BLaER1 treated with 17β-estradiol and CSF1 and Interleukin-3, amounts not matched to agents 10 nM and 100 nM (cell line): ENCODE results near the gene ASB1.

Experiments used
- H3K27ac ChIP-seq, 11 experiments: shearing (Covaris generic); formaldehyde crosslinking; 2 replicates each; pipeline ENCODE4 v1.8.1; 2022
- H3K27me3 ChIP-seq, 11 experiments: shearing (Covaris generic); formaldehyde crosslinking; 2 replicates each; pipeline ENCODE4 v1.8.1; 2022
- H3K36me3 ChIP-seq, 11 experiments: shearing (Covaris generic); formaldehyde crosslinking; 2 replicates each; pipeline ENCODE4 v1.8.1; 2022
- H3K4me1 ChIP-seq, 10 experiments: shearing (Covaris generic); formaldehyde crosslinking; 2 replicates each; pipeline ENCODE4 v1.8.1; 2022
- H3K4me2 ChIP-seq, 11 experiments: shearing (Covaris generic); formaldehyde crosslinking; 2 replicates each; pipeline ENCODE4 v1.8.1; 2022
- H3K4me3 ChIP-seq, 10 experiments: shearing (Covaris generic); formaldehyde crosslinking; 2 replicates each; pipeline ENCODE4 v1.8.1; 2022
- H3K9ac ChIP-seq, 11 experiments: shearing (Covaris generic); formaldehyde crosslinking; 2 replicates each; pipeline ENCODE4 v1.8.1; 2022
- H3K9me3 ChIP-seq, 11 experiments: shearing (Covaris generic); formaldehyde crosslinking; replicated peaks in 1 of 11; 2 replicates each; pipeline ENCODE4 v1.8.1; 2022
- H4K20me1 ChIP-seq, 11 experiments: shearing (Covaris generic); formaldehyde crosslinking; 2 replicates each; pipeline ENCODE4 v1.8.1; 2022
- Cebpa-rat ChIP-seq, 11 experiments: shearing (Covaris generic); IDR thresholded peaks; 2 replicates each; pipeline ENCODE4 v1.8.1; 2022

Gene ASB1

DNA sequence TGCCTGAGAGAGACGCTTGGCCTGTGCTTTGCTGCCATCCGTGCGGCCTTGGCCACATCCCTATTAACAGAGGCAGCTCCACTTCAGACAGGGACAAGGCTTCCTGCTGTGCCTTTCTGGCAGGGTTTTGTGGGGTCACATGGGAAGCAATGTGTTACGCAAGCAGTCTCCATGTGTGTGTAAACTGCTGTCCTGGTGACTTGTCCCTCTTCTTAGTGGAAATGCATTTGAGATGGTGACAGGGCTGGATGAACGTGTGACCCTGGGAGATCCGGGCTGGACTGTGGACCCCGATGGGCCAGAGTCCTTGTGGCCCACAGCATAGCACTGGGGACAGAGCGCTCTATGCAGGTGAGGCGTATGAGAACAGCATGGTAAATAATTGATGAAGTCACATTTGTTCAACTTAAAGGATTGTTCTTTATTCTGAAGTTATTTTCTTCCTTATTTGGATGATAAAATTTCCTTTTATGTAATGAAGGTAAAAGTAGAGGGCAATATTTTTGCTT lies 23.2 kb downstream of the ASB1 start:
- no peak overlapping the region for H3K4me3 ChIP-seq
- H3K9me3 ChIP-seq = peaks cover 8 to 29% (median 16%) of the 10 kb centered on the region in 11 experiments
- 0 out of 22 replicates have a peak overlapping the region, but pooled peaks of 1 of the 11 experiments have one; percentile 13 for H3K27ac ChIP-seq
- H3K36me3 ChIP-seq = peaks cover 77 to 100% (median 83%) of the 10 kb centered on the region in 11 experiments
- no peak overlapping the region; a peak in 1 of 22 replicates for H3K9ac ChIP-seq
- H3K4me2 ChIP-seq = peak overlapping the region in 4 of 11 experiments; percentile 2 to 42 (median 32); a peak in 5 of 22 replicates
- peaks cover 0 to 20% (median 10%) of the 10 kb centered on the region in 10 experiments; a peak in 12 of 20 replicates for H3K4me1 ChIP-seq
- TF ChIP-seq Cebpa-rat (IDR thresholded peaks at IDR 0.05) = peak in 5 of 11 experiments; percentile 32 to 56 (median 52); a peak in 4 of 22 replicates
- H4K20me1 ChIP-seq = peaks cover 10 to 67% (median 35%) of the 10 kb centered on the region in 11 experiments; a peak in 18 of 22 replicates
- H3K27me3 ChIP-seq = no peaks in the 10 kb centered on the region

DNA sequence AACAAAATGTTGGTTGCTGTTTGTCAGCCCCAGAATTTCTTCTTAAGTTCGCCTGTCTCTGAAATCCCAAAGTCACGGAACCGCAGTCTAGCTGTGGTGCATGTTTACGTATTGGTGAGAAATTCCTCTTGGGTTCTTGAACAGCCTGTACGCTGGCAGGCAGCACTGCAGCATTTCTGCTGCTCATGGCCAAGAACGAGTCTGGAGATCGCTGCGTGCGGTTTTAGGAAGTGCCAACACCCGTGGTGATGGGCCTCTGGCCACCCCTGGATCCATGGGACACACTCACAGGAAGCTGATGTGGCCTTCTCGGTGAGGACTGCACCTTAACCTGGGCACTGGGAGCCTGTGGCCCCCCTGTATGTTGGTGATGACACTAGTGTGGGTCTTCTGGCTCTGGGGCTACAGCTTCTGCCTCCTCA lies 23.7 kb downstream of the ASB1 start:
- peaks cover 73 to 97% (median 78%) of the 10 kb centered on the region in 11 experiments for H3K36me3 ChIP-seq
- TF ChIP-seq Cebpa-rat (IDR thresholded peaks at IDR 0.05) = no peak

DNA sequence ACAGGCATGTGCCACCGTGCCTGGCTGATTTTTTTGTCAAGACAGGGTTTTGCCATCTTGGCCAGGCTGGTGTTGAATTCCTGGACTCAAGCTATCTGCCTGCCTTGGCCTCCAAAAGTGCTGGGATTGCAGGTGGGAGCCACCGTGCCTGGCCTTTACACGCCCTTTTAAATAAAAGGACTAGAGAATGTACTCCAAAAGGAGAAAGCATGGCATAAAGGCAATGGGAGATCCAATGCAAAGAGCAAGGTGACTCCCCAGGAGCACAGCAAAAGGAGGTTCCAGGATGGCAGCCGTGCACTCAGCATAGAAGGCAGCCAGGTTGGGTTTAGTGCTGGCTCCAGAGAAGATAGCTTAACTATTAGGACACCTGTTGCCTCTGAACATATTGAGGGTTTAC lies 27.1 kb downstream of the ASB1 start:
- peaks cover 39 to 63% (median 45%) of the 10 kb centered on the region in 11 experiments for H3K36me3 ChIP-seq
- no peak overlapping the region for H3K9ac ChIP-seq
- peaks cover 0 to 16% (median 9%) of the 10 kb centered on the region in 10 experiments; a peak in 12 of 20 replicates for H3K4me1 ChIP-seq
- peaks cover 35 to 59% (median 45%) of the 10 kb centered on the region in 11 experiments for H3K9me3 ChIP-seq
- H3K4me3 ChIP-seq = no peak overlapping the region
- H3K4me2 ChIP-seq = no peak overlapping the region
- TF ChIP-seq Cebpa-rat (IDR thresholded peaks at IDR 0.05) = no peak
- peaks cover 4 to 29% (median 22%) of the 10 kb centered on the region in 11 experiments; a peak in 18 of 22 replicates for H4K20me1 ChIP-seq
- H3K27me3 ChIP-seq = no peaks in the 10 kb centered on the region
- no peak overlapping the region for H3K27ac ChIP-seq

More for the DNA sequence above, 23.7 kb downstream of the ASB1 start:
- no peak overlapping the region for H3K4me3 ChIP-seq
- no peak overlapping the region for H3K9ac ChIP-seq
- H4K20me1 ChIP-seq = peaks cover 10 to 62% (median 35%) of the 10 kb centered on the region in 11 experiments; a peak in 18 of 22 replicates
- H3K27ac ChIP-seq = no peak overlapping the region; a peak in 1 of 22 replicates
- peaks cover 13 to 34% (median 21%) of the 10 kb centered on the region in 11 experiments for H3K9me3 ChIP-seq
- peaks cover 0 to 20% (median 10%) of the 10 kb centered on the region in 10 experiments; a peak in 12 of 20 replicates for H3K4me1 ChIP-seq
- no peaks in the 10 kb centered on the region for H3K27me3 ChIP-seq
- no peak overlapping the region for H3K4me2 ChIP-seq

DNA sequence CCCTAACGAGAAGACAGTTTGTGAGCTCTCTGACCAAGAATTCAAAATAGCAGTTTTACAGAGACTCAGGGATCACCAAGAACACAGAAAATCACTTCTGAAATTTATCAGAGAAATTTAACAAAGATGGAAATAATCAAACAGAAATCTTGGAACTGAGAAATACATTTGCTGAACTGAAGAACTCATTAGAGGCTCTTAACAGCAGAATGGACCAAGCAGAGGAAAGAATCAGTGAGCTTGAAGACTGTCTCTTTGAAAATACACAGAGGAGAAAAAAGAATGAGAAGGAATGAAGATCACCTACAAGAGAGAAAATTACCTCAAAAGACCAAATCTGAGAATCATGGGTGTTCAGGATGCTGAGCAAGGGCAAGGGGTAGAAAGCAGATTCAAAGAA lies 29.7 kb downstream of the ASB1 start:
- H3K4me3 ChIP-seq = no peak overlapping the region; a peak in 1 of 20 replicates
- H3K36me3 ChIP-seq = peaks cover 14 to 37% (median 19%) of the 10 kb centered on the region in 11 experiments
- no peak overlapping the region for H3K4me2 ChIP-seq
- no peak overlapping the region for H3K9ac ChIP-seq
- peaks cover 0 to 5% (median 0%) of the 10 kb centered on the region in 11 experiments; a peak in 5 of 22 replicates for H4K20me1 ChIP-seq
- H3K27ac ChIP-seq = no peak overlapping the region
- H3K4me1 ChIP-seq = no peaks in the 10 kb centered on the region
- peaks cover 35 to 59% (median 45%) of the 10 kb centered on the region in 11 experiments for H3K9me3 ChIP-seq
- TF ChIP-seq Cebpa-rat (IDR thresholded peaks at IDR 0.05) = no peak
- no peaks in the 10 kb centered on the region for H3K27me3 ChIP-seq

DNA sequence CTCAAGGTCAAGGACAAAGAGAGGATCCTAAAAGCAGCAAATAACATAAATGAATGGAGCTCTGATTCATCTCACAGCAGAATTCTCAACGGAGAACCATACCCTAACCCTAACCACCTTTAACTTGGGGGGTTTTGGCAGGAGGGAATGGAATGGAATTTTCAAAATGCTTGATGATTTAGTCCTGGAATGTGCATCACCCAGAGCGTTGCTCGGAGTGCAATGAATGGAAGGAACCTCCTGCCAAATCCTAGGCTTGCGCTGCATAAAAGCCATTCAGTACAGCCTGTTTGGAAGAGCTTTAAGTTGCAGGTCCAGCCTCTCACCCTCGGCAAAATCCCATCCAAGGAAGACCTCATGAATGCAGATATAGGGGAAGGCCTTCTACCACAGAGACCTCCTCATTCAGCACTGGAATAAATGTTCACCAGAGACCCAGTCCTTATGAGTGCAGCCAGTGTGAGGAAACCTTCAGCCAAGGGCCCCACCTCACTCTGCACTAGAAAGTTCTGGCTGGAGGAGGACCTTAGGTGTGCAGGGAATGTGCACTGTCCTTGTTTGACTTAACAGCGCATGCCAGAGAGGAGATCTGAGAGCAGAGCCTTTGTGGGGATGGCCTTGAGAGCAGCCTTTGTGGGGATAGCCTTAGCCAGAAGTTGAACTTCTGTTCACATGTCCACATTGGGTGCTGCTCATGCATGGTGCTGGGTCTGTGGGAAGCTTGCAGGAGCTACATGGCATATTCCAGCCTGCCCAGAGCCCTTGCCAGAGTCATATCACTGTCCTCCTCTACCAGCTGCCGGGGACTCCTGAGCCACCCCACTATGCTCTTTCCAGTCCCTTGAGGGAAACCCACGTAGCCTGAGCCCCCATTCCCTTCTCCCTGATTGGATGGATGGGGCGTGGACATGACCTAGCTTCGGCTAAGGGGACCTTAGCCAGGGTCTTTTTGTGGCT lies 30.5 kb downstream of the ASB1 start:
- Histone ChIP-seq H4K20me1 (no peaks in the 10 kb centered on the region; a peak in 1 of 22 replicates), H3K4me2 (no peak overlapping the region), H3K4me1 (no peaks in the 10 kb centered on the region), H3K9ac (no peak overlapping the region), H3K36me3 (peaks cover 6 to 29% (median 11%) of the 10 kb centered on the region in 11 experiments), H3K27ac (no peak overlapping the region), H3K9me3 (peaks cover 35 to 58% (median 45%) of the 10 kb centered on the region in 11 experiments), H3K4me3 (no peak overlapping the region; a peak in 1 of 20 replicates), H3K27me3 (no peaks in the 10 kb centered on the region)
- no peak for TF ChIP-seq Cebpa-rat (IDR thresholded peaks at IDR 0.05)

DNA sequence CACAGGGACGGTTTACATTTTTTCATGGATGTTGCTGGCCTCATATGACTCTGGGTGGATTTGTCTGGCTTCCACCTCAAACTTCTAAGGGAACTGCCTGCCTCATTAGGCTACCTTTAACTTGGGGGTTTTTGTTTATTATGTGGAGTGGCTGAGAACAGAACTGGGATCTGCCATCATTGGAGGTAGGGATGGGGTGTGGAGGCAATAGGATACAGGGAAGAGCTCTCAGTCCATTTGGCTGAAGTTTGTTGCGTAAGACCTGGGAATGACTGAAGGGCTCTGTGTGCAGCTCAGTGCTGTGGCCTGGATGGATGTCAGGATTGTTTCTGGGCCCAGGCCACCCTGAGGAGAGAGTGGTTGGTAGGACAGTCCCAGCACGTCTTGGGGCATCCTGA lies 31.2 kb downstream of the ASB1 start:
- H3K4me3 ChIP-seq = no peak overlapping the region
- TF ChIP-seq Cebpa-rat (IDR thresholded peaks at IDR 0.05) = peak in 2 of 11 experiments; percentile 18 to 41; a peak in 2 of 22 replicates
- no peak overlapping the region for H3K9ac ChIP-seq
- H3K4me1 ChIP-seq = no peaks in the 10 kb centered on the region
- no peak overlapping the region for H3K27ac ChIP-seq
- H4K20me1 ChIP-seq = no peaks in the 10 kb centered on the region; a peak in 1 of 22 replicates
- H3K27me3 ChIP-seq = no peaks in the 10 kb centered on the region
- peaks cover 35 to 52% (median 43%) of the 10 kb centered on the region in 11 experiments for H3K9me3 ChIP-seq
- no peak overlapping the region for H3K4me2 ChIP-seq
- peaks cover 0 to 22% (median 4%) of the 10 kb centered on the region in 11 experiments; a peak in 13 of 22 replicates for H3K36me3 ChIP-seq

DNA sequence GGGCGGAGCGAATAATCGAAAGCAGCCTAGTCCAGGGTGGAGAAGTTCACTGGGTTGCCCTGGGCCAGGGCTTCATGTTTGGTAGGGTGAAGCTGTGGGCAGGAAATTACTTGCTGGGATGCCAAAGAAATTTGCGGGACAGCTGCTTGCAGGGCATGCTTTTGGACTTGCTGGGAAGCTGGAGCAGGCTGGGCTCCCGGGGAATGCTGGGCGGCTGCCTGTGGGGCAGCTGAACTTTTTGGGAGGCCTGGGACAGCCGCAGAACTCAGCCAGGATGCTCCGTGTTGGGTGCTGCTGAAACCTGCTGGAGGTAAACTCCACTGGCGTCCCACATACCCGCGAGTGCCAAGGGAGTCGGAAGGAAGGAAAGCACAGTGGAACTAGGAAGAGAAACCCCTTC lies 31.9 kb downstream of the ASB1 start:
- H3K4me2 ChIP-seq = no peak overlapping the region

DNA sequence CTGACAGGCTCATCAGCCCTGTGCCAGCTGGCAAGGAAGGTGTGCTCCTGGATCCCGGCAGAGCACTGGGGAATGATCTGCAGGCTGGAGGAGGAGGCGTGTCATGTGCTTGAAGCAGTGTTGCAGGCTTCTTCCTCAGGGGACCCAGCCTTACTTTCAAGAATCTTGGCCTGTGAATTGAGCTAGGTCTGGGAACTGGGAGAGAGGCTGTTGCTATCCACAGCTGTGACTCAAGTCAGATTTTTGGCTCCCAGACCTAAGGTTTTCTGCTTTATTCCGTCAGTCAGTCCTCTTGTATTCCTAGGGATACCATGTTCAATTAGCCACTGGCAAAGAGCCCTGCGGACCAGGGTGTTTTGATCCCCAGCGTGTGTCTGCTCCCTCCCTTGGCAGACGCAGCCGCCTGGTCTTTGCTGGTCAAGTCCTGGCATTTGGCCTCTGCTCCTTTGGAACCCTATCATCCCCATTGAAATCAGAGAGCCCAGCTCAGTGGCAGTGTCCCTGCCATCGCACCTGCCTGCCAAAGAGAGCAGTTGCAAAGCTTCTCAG lies 32.4 kb downstream of the ASB1 start:
- H3K4me3 ChIP-seq = no peak overlapping the region

More for the DNA sequence above, 31.9 kb downstream of the ASB1 start:
- Histone ChIP-seq H3K9me3 (peaks cover 35 to 44% (median 42%) of the 10 kb centered on the region in 11 experiments), H3K9ac (no peak overlapping the region), H3K4me1 (peaks cover 0 to 5% (median 0%) of the 10 kb centered on the region in 10 experiments; a peak in 2 of 20 replicates), H3K4me3 (no peak overlapping the region), H3K27me3 (no peaks in the 10 kb centered on the region), H3K36me3 (peaks cover 0 to 15% (median 0%) of the 10 kb centered on the region in 11 experiments; a peak in 6 of 22 replicates), H4K20me1 (no peaks in the 10 kb centered on the region; a peak in 1 of 22 replicates), H3K27ac (no peak overlapping the region)
- no peak for TF ChIP-seq Cebpa-rat (IDR thresholded peaks at IDR 0.05)

More for the DNA sequence above, 32.4 kb downstream of the ASB1 start:
- no peak for TF ChIP-seq Cebpa-rat (IDR thresholded peaks at IDR 0.05)
- Histone ChIP-seq H3K4me2 (no peak overlapping the region), H4K20me1 (no peaks in the 10 kb centered on the region; a peak in 1 of 22 replicates), H3K27ac (no peak overlapping the region), H3K4me1 (peaks cover 0 to 5% (median 0%) of the 10 kb centered on the region in 10 experiments; a peak in 2 of 20 replicates), H3K9me3 (peaks cover 35 to 40% (median 37%) of the 10 kb centered on the region in 11 experiments), H3K36me3 (peaks cover 0 to 10% (median 0%) of the 10 kb centered on the region in 11 experiments; a peak in 2 of 22 replicates), H3K9ac (no peak overlapping the region), H3K27me3 (no peaks in the 10 kb centered on the region)
